HEK293 (cell line): ENCODE results near the gene ADAM23.

Source experiments
- CTCF ChIA-PET: fragments of 350-600 bp; formaldehyde crosslinking; extraction: SDS; loops from one replicate; lab custom pipeline; 2021; ENCODE audit warnings: antibody characterized with exemption; lab: Yijun Ruan, JAX
- POLR2A ChIA-PET: fragments of 300-600 bp; formaldehyde crosslinking; extraction: SDS; loops from one replicate; lab custom pipeline; 2020; ENCODE audit warnings: antibody characterized with exemption, inconsistent platforms; lab: Yijun Ruan, JAX
- H3K27ac ChIP-seq: fragments of 200-500 bp; sonication (Bioruptor generic); 2 replicates; pipeline ENCODE4 v1.5.1; 2014; ENCODE audit warnings: low read depth, low read length, control low read depth, inconsistent platforms; ENCODE audit errors: extremely low read depth
- H3K36me3 ChIP-seq, 2 experiments: fragments of 200-500 bp in 1 of 2; sonication (Bioruptor generic) in 1 of 2; 1 replicate in 1 of 2; 2 replicates in 1 of 2; pipeline ENCODE4 v1.5.1; 2014 to 2017; ENCODE audit warnings: inconsistent platforms in 2 of 2, low read length in 2 of 2; ENCODE audit not compliant: control insufficient read depth in 2 of 2, insufficient read depth in 1 of 2
- H3K4me1 ChIP-seq: fragments of 200-500 bp; sonication (Bioruptor generic); 2 replicates; pipeline ENCODE4 v1.5.1; 2014; ENCODE audit warnings: mild to moderate bottlenecking, low read length, inconsistent platforms; ENCODE audit not compliant: control insufficient read depth, insufficient read depth
- H3K4me3 ChIP-seq: 2 replicates; pipeline ENCODE4 v1.5.1; 2011; ENCODE audit warnings: low read depth, mild to moderate bottlenecking, control low read depth, low read length, moderate library complexity
- H3K9me3 ChIP-seq: fragments of 200-500 bp; sonication (Bioruptor generic); 2 replicates; pipeline ENCODE4 v1.5.1; 2014; ENCODE audit warnings: low read depth, low read length, inconsistent platforms; ENCODE audit not compliant: control insufficient read depth, insufficient read depth
- BCL11A ChIP-seq: fragments of 450-650 bp; formaldehyde crosslinking; IDR thresholded peaks from 2 replicates; pipeline ENCODE4 v1.5.1; 2016; ENCODE audit warnings: low read depth, missing biosample characterization, missing genetic modification characterization
- EGR2 ChIP-seq: fragments of 450-650 bp; formaldehyde crosslinking; IDR thresholded peaks from 2 replicates; pipeline ENCODE4 v1.5.1; 2016; ENCODE audit warnings: low read depth, missing biosample characterization, missing genetic modification characterization
- FEZF1 ChIP-seq: fragments of 450-650 bp; formaldehyde crosslinking; IDR thresholded peaks from 2 replicates; pipeline ENCODE4 v1.5.1; 2016; ENCODE audit warnings: missing biosample characterization, missing genetic modification characterization
- SALL2 ChIP-seq: fragments of 450-650 bp; formaldehyde crosslinking; IDR thresholded peaks from 2 replicates; pipeline ENCODE4 v1.5.0; 2017; ENCODE audit warnings: missing biosample characterization, mild to moderate bottlenecking, missing genetic modification characterization, borderline replicate concordance
- ZBTB48 ChIP-seq: fragments of 450-650 bp; formaldehyde crosslinking; IDR thresholded peaks from 2 replicates; pipeline ENCODE4 v1.5.1; 2016; ENCODE audit warnings: missing biosample characterization, missing genetic modification characterization
- ZNF121 ChIP-seq: fragments of 450-650 bp; formaldehyde crosslinking; IDR thresholded peaks from 2 replicates; pipeline ENCODE4 v1.5.1; 2016; ENCODE audit warnings: missing biosample characterization, missing genetic modification characterization
- ZNF133 ChIP-seq: fragments of 450-650 bp; formaldehyde crosslinking; IDR thresholded peaks from 2 replicates; pipeline ENCODE4 v1.5.1; 2016; ENCODE audit warnings: missing biosample characterization, missing genetic modification characterization
- ZNF174 ChIP-seq: fragments of 450-650 bp; formaldehyde crosslinking; IDR thresholded peaks from 2 replicates; pipeline ENCODE4 v1.5.0; 2017; ENCODE audit warnings: missing biosample characterization, mild to moderate bottlenecking, missing genetic modification characterization
- ZNF175 ChIP-seq: fragments of 450-650 bp; formaldehyde crosslinking; IDR thresholded peaks from 2 replicates; pipeline ENCODE4 v1.5.1; 2016; ENCODE audit warnings: missing biosample characterization, missing genetic modification characterization
- ZNF211 ChIP-seq: fragments of 450-650 bp; formaldehyde crosslinking; IDR thresholded peaks from 2 replicates; pipeline ENCODE4 v1.5.1; 2016; ENCODE audit warnings: low read depth, missing biosample characterization, missing genetic modification characterization
- ZNF23 ChIP-seq: fragments of 450-650 bp; formaldehyde crosslinking; IDR thresholded peaks from 2 replicates; pipeline ENCODE4 v1.5.1; 2016; ENCODE audit warnings: missing biosample characterization, missing genetic modification characterization, borderline replicate concordance
- ZNF248 ChIP-seq: fragments of 450-650 bp; formaldehyde crosslinking; IDR thresholded peaks from 2 replicates; pipeline ENCODE4 v1.5.1; 2017; ENCODE audit warnings: missing biosample characterization, missing genetic modification characterization
- ZNF302 ChIP-seq: fragments of 450-650 bp; formaldehyde crosslinking; IDR thresholded peaks from 2 replicates; pipeline ENCODE4 v1.5.1; 2016; ENCODE audit warnings: missing biosample characterization, missing genetic modification characterization, low read depth
- ZNF311 ChIP-seq: fragments of 450-650 bp; formaldehyde crosslinking; IDR thresholded peaks from 2 replicates; pipeline ENCODE4 v1.5.1; 2017; ENCODE audit warnings: missing biosample characterization, missing genetic modification characterization, borderline replicate concordance
- ZNF324 ChIP-seq: fragments of 450-650 bp; formaldehyde crosslinking; IDR thresholded peaks from 2 replicates; pipeline ENCODE4 v1.5.1; 2016; ENCODE audit warnings: missing biosample characterization, missing genetic modification characterization
- ZNF366 ChIP-seq: fragments of 450-650 bp; formaldehyde crosslinking; conservative IDR thresholded peaks from 2 replicates; pipeline ENCODE4 v1.5.1; 2016; ENCODE audit warnings: missing biosample characterization, missing genetic modification characterization
- ZNF473 ChIP-seq: fragments of 450-650 bp; formaldehyde crosslinking; IDR thresholded peaks from 2 replicates; pipeline ENCODE4 v1.5.1; 2017; ENCODE audit warnings: missing biosample characterization, missing genetic modification characterization
- ZNF48 ChIP-seq: fragments of 450-650 bp; formaldehyde crosslinking; IDR thresholded peaks from 2 replicates; pipeline ENCODE4 v1.5.1; 2016; ENCODE audit warnings: missing biosample characterization, missing genetic modification characterization
- ZNF561 ChIP-seq: fragments of 450-650 bp; IDR thresholded peaks from 2 replicates; pipeline ENCODE4 v1.5.1; 2018; ENCODE audit warnings: missing biosample characterization, missing genetic modification characterization, borderline replicate concordance
- ZNF664 ChIP-seq: fragments of 450-650 bp; formaldehyde crosslinking; IDR thresholded peaks from 2 replicates; pipeline ENCODE4 v1.5.1; 2016; ENCODE audit warnings: missing biosample characterization, missing genetic modification characterization
- ZNF785 ChIP-seq: fragments of 450-650 bp; formaldehyde crosslinking; IDR thresholded peaks from 2 replicates; pipeline ENCODE4 v1.5.1; 2016; ENCODE audit warnings: missing biosample characterization, missing genetic modification characterization
- TF ChIP-seq, protein P1 (sequence below): fragments of 450-650 bp; formaldehyde crosslinking; IDR thresholded peaks from 2 replicates; pipeline ENCODE4 v1.5.1; 2017; ENCODE audit warnings: missing biosample characterization, missing genetic modification characterization
- TF ChIP-seq, protein P2 (sequence below): fragments of 450-650 bp; formaldehyde crosslinking; IDR thresholded peaks from 2 replicates; pipeline ENCODE4 v1.5.1; 2016; ENCODE audit warnings: missing biosample characterization, missing genetic modification characterization
- TF ChIP-seq, protein P3 (sequence below): fragments of 450-650 bp; formaldehyde crosslinking; IDR thresholded peaks from 2 replicates; pipeline ENCODE4 v1.5.1; 2016; ENCODE audit warnings: missing biosample characterization, missing genetic modification characterization
- TF ChIP-seq, protein P4 (sequence below): fragments of 450-650 bp; formaldehyde crosslinking; IDR thresholded peaks from 2 replicates; pipeline ENCODE4 v1.5.1; 2016; ENCODE audit warnings: missing biosample characterization, missing genetic modification characterization, borderline replicate concordance
- TF ChIP-seq, protein P5 (sequence below): fragments of 450-650 bp; formaldehyde crosslinking; IDR thresholded peaks from 2 replicates; pipeline ENCODE4 v1.5.1; 2016; ENCODE audit warnings: missing biosample characterization, missing genetic modification characterization
- TF ChIP-seq, protein P6 (sequence below): fragments of 450-650 bp; formaldehyde crosslinking; IDR thresholded peaks from 2 replicates; pipeline ENCODE4 v1.5.1; 2017; ENCODE audit warnings: missing biosample characterization, mild to moderate bottlenecking, missing genetic modification characterization, moderate library complexity

ADAM23 gene

DNA sequence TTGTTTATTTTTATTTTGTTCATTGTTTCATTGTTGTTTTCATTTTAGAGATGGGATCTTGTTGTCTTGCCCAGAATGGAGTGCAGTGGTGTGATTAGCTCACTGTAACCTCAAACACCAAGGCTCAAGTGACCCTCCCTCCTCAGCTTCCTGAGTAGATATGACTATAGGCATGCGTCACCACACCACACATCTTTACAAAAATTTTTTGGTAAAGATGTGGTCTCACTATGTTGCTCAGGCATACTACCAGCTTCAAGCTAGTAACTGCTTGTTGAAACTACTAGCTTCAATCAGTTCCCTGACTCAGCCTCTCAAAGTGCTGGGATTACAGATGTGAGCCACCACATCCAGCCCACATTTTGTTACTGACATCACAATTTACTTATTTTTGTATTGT is 213.8 kb downstream of the ADAM23 start (continued):
- TF ChIP-seq, protein P1, sequence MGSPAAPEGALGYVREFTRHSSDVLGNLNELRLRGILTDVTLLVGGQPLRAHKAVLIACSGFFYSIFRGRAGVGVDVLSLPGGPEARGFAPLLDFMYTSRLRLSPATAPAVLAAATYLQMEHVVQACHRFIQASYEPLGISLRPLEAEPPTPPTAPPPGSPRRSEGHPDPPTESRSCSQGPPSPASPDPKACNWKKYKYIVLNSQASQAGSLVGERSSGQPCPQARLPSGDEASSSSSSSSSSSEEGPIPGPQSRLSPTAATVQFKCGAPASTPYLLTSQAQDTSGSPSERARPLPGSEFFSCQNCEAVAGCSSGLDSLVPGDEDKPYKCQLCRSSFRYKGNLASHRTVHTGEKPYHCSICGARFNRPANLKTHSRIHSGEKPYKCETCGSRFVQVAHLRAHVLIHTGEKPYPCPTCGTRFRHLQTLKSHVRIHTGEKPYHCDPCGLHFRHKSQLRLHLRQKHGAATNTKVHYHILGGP (tag by site-specific recombination) = no peak
- TF ChIP-seq, protein P2, sequence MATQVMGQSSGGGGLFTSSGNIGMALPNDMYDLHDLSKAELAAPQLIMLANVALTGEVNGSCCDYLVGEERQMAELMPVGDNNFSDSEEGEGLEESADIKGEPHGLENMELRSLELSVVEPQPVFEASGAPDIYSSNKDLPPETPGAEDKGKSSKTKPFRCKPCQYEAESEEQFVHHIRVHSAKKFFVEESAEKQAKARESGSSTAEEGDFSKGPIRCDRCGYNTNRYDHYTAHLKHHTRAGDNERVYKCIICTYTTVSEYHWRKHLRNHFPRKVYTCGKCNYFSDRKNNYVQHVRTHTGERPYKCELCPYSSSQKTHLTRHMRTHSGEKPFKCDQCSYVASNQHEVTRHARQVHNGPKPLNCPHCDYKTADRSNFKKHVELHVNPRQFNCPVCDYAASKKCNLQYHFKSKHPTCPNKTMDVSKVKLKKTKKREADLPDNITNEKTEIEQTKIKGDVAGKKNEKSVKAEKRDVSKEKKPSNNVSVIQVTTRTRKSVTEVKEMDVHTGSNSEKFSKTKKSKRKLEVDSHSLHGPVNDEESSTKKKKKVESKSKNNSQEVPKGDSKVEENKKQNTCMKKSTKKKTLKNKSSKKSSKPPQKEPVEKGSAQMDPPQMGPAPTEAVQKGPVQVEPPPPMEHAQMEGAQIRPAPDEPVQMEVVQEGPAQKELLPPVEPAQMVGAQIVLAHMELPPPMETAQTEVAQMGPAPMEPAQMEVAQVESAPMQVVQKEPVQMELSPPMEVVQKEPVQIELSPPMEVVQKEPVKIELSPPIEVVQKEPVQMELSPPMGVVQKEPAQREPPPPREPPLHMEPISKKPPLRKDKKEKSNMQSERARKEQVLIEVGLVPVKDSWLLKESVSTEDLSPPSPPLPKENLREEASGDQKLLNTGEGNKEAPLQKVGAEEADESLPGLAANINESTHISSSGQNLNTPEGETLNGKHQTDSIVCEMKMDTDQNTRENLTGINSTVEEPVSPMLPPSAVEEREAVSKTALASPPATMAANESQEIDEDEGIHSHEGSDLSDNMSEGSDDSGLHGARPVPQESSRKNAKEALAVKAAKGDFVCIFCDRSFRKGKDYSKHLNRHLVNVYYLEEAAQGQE (tag by site-specific recombination) = no peak
- TF ChIP-seq FEZF1 (tag by site-specific recombination) (no peak), ZNF248 (no peak), ZNF211 (tag by site-specific recombination) (no peak), BCL11A (tag by site-specific recombination) (no peak), ZNF664 (tag by site-specific recombination) (no peak), ZNF175 (tag by site-specific recombination) (no peak), ZNF561 (no peak)
- TF ChIP-seq, protein P3, sequence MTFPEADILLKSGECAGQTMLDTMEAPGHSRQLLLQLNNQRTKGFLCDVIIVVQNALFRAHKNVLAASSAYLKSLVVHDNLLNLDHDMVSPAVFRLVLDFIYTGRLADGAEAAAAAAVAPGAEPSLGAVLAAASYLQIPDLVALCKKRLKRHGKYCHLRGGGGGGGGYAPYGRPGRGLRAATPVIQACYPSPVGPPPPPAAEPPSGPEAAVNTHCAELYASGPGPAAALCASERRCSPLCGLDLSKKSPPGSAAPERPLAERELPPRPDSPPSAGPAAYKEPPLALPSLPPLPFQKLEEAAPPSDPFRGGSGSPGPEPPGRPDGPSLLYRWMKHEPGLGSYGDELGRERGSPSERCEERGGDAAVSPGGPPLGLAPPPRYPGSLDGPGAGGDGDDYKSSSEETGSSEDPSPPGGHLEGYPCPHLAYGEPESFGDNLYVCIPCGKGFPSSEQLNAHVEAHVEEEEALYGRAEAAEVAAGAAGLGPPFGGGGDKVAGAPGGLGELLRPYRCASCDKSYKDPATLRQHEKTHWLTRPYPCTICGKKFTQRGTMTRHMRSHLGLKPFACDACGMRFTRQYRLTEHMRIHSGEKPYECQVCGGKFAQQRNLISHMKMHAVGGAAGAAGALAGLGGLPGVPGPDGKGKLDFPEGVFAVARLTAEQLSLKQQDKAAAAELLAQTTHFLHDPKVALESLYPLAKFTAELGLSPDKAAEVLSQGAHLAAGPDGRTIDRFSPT (tag by site-specific recombination) = no peak

DNA sequence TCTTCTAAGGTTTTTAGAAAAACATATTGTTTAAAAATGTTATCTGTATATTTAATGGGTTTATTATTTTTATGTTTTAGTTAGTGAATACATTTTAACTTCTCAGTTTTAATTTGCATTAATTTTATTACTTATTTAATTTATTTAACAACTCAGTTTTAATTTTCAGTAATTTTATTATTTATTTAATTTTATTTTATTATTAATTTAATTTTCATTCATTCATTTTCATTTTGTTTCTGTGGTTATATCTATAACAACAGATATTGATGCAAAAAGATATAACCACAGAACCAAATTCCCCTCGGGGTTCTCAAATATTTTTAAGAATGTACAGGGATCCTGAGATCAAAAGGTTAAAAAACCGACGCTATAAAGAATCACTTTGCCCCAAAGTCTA is 221.9 kb downstream of the ADAM23 start:
- Histone ChIP-seq H3K9me3 (no peaks in the 10 kb centered on the region), H3K27ac (no peak overlapping the region), H3K4me1 (no peaks in the 10 kb centered on the region), H3K36me3 (no peaks in the 10 kb centered on the region), H3K4me3 (no peak overlapping the region)
- ChIA-PET POLR2A (no interaction called here), CTCF (no interaction called here)
- TF ChIP-seq ZNF174 (tag by site-specific recombination) (no peak), SALL2 (tag by site-specific recombination) (no peak), ZNF473 (tag by site-specific recombination) (no peak), ZNF23 (tag by site-specific recombination) (no peak), ZNF302 (no peak), ZNF324 (tag by site-specific recombination) (no peak), ZNF133 (no peak), ZNF48 (tag by site-specific recombination) (no peak), ZNF311 (tag by site-specific recombination) (no peak), ZNF366 (no peak), ZNF121 (no peak), ZBTB48 (tag by site-specific recombination) (no peak), ZNF785 (no peak), EGR2 (tag by site-specific recombination) (no peak), ZNF211 (tag by site-specific recombination) (no peak)
- TF ChIP-seq, protein P4, sequence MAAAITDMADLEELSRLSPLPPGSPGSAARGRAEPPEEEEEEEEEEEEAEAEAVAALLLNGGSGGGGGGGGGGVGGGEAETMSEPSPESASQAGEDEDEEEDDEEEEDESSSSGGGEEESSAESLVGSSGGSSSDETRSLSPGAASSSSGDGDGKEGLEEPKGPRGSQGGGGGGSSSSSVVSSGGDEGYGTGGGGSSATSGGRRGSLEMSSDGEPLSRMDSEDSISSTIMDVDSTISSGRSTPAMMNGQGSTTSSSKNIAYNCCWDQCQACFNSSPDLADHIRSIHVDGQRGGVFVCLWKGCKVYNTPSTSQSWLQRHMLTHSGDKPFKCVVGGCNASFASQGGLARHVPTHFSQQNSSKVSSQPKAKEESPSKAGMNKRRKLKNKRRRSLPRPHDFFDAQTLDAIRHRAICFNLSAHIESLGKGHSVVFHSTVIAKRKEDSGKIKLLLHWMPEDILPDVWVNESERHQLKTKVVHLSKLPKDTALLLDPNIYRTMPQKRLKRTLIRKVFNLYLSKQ (tag by site-specific recombination) = no peak
- TF ChIP-seq, protein P5, sequence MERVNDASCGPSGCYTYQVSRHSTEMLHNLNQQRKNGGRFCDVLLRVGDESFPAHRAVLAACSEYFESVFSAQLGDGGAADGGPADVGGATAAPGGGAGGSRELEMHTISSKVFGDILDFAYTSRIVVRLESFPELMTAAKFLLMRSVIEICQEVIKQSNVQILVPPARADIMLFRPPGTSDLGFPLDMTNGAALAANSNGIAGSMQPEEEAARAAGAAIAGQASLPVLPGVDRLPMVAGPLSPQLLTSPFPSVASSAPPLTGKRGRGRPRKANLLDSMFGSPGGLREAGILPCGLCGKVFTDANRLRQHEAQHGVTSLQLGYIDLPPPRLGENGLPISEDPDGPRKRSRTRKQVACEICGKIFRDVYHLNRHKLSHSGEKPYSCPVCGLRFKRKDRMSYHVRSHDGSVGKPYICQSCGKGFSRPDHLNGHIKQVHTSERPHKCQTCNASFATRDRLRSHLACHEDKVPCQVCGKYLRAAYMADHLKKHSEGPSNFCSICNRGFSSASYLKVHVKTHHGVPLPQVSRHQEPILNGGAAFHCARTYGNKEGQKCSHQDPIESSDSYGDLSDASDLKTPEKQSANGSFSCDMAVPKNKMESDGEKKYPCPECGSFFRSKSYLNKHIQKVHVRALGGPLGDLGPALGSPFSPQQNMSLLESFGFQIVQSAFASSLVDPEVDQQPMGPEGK (tag by site-specific recombination) = no peak
- TF ChIP-seq, protein P6, sequence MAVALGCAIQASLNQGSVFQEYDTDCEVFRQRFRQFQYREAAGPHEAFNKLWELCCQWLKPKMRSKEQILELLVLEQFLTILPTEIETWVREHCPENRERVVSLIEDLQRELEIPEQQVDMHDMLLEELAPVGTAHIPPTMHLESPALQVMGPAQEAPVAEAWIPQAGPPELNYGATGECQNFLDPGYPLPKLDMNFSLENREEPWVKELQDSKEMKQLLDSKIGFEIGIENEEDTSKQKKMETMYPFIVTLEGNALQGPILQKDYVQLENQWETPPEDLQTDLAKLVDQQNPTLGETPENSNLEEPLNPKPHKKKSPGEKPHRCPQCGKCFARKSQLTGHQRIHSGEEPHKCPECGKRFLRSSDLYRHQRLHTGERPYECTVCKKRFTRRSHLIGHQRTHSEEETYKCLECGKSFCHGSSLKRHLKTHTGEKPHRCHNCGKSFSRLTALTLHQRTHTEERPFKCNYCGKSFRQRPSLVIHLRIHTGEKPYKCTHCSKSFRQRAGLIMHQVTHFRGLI (tag by site-specific recombination) = no peak
